Right lobe of liver (tissue), 6 donors: ENCODE measurements around the gene PTPA. TPM values are rescaled to one million over a fixed set of nuclear protein-coding genes. Genes with fewer than 3 reads are reported as not detected.

Source experiments
- ATAC-seq, 4 donors: fragments of 200-7000 bp; cut with Tn5 transposase; one replicate each; pipeline ENCODE4 v1.9.1; 2020; ENCODE audit warnings: mild to moderate bottlenecking in 4 of 4, moderate library complexity in 4 of 4
- DNase-seq, 3 donors: peaks; one replicate each; pipeline ENCODE4 v3.0.0-alpha.2; 2020
- H3K27ac ChIP-seq, 3 donors: fragments of 200-600 bp; one replicate each; pipeline ENCODE4 v1.8.0; 2022
- H3K27me3 ChIP-seq, 2 donors: fragments of 200-600 bp; one replicate each; pipeline ENCODE4 v1.8.0; 2022
- H3K36me3 ChIP-seq, 4 donors: fragments of 200-600 bp; sonication (generic) in 1 of 4; one replicate each; pipeline versions ENCODE4 v1.5.1 to v1.8.0; 2017 to 2022; ENCODE audit warnings: control low read depth in 1 of 4
- H3K4me1 ChIP-seq, 4 donors: fragments of 200-600 bp; sonication (generic) in 1 of 4; one replicate each; pipeline versions ENCODE4 v1.5.1 to v1.8.0; 2017 to 2022; ENCODE audit warnings: control low read depth in 1 of 4
- H3K4me3 ChIP-seq, 3 donors: fragments of 200-600 bp; one replicate each; pipeline ENCODE4 v1.8.0; 2022
- H3K9me3 ChIP-seq, 4 donors: fragments of 200-600 bp; sonication (generic) in 1 of 4; one replicate each; pipeline versions ENCODE4 v1.5.1 to v1.8.0; 2017 to 2022; ENCODE audit warnings: control low read depth in 1 of 4
- POLR2A ChIP-seq: fragments of 450-650 bp; IDR thresholded peaks from one replicate; pipeline ENCODE4 v1.6.1; 2017; ENCODE audit warnings: antibody characterized with exemption, mild to moderate bottlenecking
- WGBS: methylation state at CpG from one replicate; pipeline ENCODE4 v1.1.6; 2018; ENCODE audit warnings: low coverage, low lambda C conversion rate; ENCODE audit not compliant: insufficient coverage; ENCODE audit errors: missing lambda C conversion rate; 5-methylcytosine and 5-hydroxymethylcytosine counted together
- intact Hi-C, 2 donors: fragments of 100-400 bp; cut with DNase I; formaldehyde crosslinking; loops; one replicate each; pipeline versions ENCODE4 v1.11.2 to v1.14.1; 2022
- total RNA-seq, 6 experiments: library from RNA; depleted of rRNA in 2 of 6; stranded (reverse); fragments of >200 nt in 2 of 6; fragmentation: NEBNext Ultra II Directional in 3 of 6; extraction: Animal tissue kit (Norgen Biotek cat#: 25700) in 3 of 6; gene quantifications; one replicate each; pipeline versions ENCODE4 v1.1.0 to v1.2.4, GENCODE V29; 2016 to 2023
- TF ChIP-seq, protein P1 (sequence below), 4 donors: fragments of 200-600 bp in 3 of 4; fragments of 450-650 bp in 1 of 4; IDR thresholded peaks; one replicate each; pipeline versions ENCODE4 v1.5.1 to v1.8.0; 2016 to 2022; ENCODE audit warnings: antibody characterized with exemption in 4 of 4, mild to moderate bottlenecking in 2 of 4
- donor health status: DM: no; HTN: yes; CAD: no.
- donor health status: DM: no; HTN: no; CAD: no.
- donor health status: DM: no; HTN: no; CAD: no.
- donor health status: DM: no; HTN: yes; CAD: no.
- donor health status: DM: no; HTN: yes; CAD: no.

The PTPA gene
- total RNA-seq, 6 experiments from 2014 or later: 55.4 to 123 (median 62.0) TPM

DNA sequence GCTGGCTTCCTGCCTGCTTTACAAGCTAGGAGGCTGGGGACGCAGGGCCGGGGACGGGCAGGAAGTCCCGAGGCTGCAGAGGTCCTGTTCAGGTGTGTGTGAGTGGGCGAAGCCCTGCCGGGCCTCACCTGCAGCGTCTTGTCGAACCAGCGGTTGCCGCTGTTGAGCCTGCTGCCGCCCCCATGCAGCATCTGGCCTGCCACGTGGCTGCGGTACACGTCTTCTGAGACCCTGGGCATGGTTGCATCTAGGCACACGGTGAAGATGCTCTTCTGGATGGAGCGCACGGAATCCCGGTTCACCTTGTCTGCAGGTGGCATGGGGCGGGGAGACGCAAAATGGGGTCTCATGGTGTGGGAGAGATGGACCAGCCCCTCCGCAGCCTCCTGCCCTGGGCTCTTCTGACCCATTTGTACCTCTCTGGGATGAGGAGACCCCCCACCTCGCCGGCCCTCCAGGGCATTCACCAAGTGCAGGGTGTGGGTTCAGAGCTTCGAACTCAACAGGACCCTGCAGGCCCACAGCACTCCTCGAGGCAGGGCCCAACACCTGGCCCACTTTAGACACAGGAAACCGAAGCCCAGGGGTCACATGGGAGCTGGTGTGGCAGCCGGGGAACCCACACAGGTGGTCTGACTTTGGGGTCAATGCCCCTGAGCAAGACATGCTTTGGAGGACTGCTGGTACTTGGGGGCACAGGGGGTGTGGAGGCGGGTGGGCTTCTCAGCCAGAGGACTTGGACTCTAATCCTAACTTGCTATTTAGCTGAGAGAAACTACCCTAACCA, 10.6 kb upstream of the PTPA start:
- no peak overlapping the region for H3K27ac ChIP-seq
- H3K4me1 ChIP-seq: no peaks in the 10 kb centered on the region
- DNase-seq (no peak), ATAC-seq (no peak)
- H3K4me3 ChIP-seq: no peak overlapping the region
- intact Hi-C loops: no loop called here
- no peaks in the 10 kb centered on the region for H3K9me3 ChIP-seq
- TF ChIP-seq, protein P1, sequence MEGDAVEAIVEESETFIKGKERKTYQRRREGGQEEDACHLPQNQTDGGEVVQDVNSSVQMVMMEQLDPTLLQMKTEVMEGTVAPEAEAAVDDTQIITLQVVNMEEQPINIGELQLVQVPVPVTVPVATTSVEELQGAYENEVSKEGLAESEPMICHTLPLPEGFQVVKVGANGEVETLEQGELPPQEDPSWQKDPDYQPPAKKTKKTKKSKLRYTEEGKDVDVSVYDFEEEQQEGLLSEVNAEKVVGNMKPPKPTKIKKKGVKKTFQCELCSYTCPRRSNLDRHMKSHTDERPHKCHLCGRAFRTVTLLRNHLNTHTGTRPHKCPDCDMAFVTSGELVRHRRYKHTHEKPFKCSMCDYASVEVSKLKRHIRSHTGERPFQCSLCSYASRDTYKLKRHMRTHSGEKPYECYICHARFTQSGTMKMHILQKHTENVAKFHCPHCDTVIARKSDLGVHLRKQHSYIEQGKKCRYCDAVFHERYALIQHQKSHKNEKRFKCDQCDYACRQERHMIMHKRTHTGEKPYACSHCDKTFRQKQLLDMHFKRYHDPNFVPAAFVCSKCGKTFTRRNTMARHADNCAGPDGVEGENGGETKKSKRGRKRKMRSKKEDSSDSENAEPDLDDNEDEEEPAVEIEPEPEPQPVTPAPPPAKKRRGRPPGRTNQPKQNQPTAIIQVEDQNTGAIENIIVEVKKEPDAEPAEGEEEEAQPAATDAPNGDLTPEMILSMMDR (IDR thresholded peaks at IDR 0.05): no peak
- TF ChIP-seq POLR2A: no peak
- H3K36me3 ChIP-seq: peaks cover 0 to 37% (median 17%) of the 10 kb centered on the region in 4 donors
- no CpG with 5 or more reads among the region's 28 CpGs for WGBS
- H3K27me3 ChIP-seq: no peaks in the 10 kb centered on the region

- intact Hi-C loops: no loop called here
- H3K4me3 ChIP-seq: no peak overlapping the region
- H3K4me1 ChIP-seq: no peaks in the 10 kb centered on the region
- H3K27ac ChIP-seq: no peak overlapping the region
- H3K36me3 ChIP-seq: peaks cover 0 to 30% (median 15%) of the 10 kb centered on the region in 4 donors
- WGBS: 86% methylated on average over 3 of the region's 7 CpGs
- DNase-seq (no peak), ATAC-seq (no peak)
- H3K9me3 ChIP-seq: no peaks in the 10 kb centered on the region
- H3K27me3 ChIP-seq: no peaks in the 10 kb centered on the region
- TF ChIP-seq POLR2A: no peak
- TF ChIP-seq, protein P1 (IDR thresholded peaks at IDR 0.05): no peak
Observed at GRCh38 chr9:129101279-129101678, 9.9 kb upstream of the PTPA start.

GRCh38 chr9:129102095-129102525, 9.1 kb upstream of the PTPA start:
- H3K9me3 ChIP-seq: no peaks in the 10 kb centered on the region
- peaks cover 0 to 22% (median 11%) of the 10 kb centered on the region in 4 donors for H3K36me3 ChIP-seq
- no peak for DNase-seq
- WGBS: 100% methylated on average over 1 of the region's 13 CpGs
- intact Hi-C loops: no loop called here
- H3K4me3 ChIP-seq: no peak overlapping the region
- ATAC-seq: peak in 1 of 4 donors; percentile 12
- H3K27me3 ChIP-seq: no peaks in the 10 kb centered on the region
- no peaks in the 10 kb centered on the region for H3K4me1 ChIP-seq
- TF ChIP-seq, protein P1 (IDR thresholded peaks at IDR 0.05): no peak
- no peak for TF ChIP-seq POLR2A
- no peak overlapping the region for H3K27ac ChIP-seq

DNA sequence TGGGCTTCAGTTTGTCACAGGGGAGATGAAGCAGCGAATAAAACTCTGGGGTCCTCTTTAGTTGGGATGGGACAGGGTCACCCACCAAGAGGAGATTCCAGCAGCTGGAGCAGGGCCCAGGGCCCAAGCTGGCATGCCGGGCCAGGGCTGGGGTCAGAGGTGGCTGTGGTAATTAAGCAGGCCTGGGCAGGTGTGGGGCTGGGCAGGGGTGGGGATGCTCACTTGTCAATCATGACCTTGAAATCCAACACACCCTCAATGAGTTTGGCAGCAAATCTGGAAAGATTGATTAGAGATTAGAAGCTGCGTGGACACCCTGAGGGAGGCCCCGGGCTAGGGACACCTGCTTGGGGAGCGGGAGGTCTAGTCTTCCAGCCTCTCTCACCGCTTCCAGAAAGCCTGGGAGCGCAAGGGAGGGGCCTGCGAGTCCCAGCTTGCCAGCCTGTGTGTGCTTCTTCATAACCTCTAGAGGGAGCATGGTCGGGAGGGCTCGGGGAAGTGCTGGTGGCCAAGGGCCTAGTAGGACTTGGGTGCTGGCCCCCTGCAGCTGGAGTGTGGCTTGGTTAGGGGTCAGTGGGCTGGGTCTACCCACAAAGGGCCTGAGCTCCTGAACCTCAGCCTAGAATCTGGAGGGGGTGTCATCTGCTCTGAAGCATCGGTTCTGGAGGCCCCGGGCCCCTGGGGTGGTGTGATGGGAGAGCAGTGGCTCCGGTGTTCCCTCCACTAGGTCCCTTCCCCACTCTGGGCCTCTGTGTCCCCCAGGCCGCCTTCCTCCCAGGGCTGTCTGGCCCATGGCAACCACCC, 8.2 kb upstream of the PTPA start:
- intact Hi-C loops: no loop called here
- ATAC-seq (peak; percentile 54 to 70 (median 58)), DNase-seq (no peak)
- H3K4me1 ChIP-seq: no peaks in the 10 kb centered on the region
- no peak overlapping the region for H3K4me3 ChIP-seq
- TF ChIP-seq POLR2A: no peak
- TF ChIP-seq, protein P1 (IDR thresholded peaks at IDR 0.05): peak; percentile 10 to 45 (median 38)
- peaks cover 0 to 18% (median 7%) of the 10 kb centered on the region in 4 donors for H3K36me3 ChIP-seq
- WGBS: 42% methylated on average over 2 of the region's 14 CpGs
- no peak overlapping the region for H3K27ac ChIP-seq
- H3K9me3 ChIP-seq: no peaks in the 10 kb centered on the region
- no peaks in the 10 kb centered on the region for H3K27me3 ChIP-seq
